ENCODE data around the gene FAM53A.

Gene FAM53A

GRCh38 chr4:1661695-1662094 is 22.4 kb downstream of the FAM53A start:
- in situ Hi-C loops (cut with MboI; ENCODE audit: low sequenced_read_pairs): no loop called here

- in situ Hi-C loops (cut with MboI; ENCODE audit: low sequenced_read_pairs): no loop called here
Measured at GRCh38 chr4:1660948-1661677, 23.0 kb downstream of the FAM53A start.

GRCh38 chr4:1659104-1660043 is 24.7 kb downstream of the FAM53A start:
- in situ Hi-C loops (cut with MboI; ENCODE audit: low sequenced_read_pairs): no loop called here

- in situ Hi-C loops (cut with MboI; ENCODE audit: low sequenced_read_pairs): no loop called here
Measured at GRCh38 chr4:1658581-1658980, 25.5 kb downstream of the FAM53A start.

GRCh38 chr4:1658146-1658545 is 26.0 kb downstream of the FAM53A start:
- in situ Hi-C loops (cut with MboI; ENCODE audit: low sequenced_read_pairs): no loop called here

GRCh38 chr4:1656986-1657385 is 27.1 kb downstream of the FAM53A start:
- in situ Hi-C loops (cut with MboI; ENCODE audit: low sequenced_read_pairs): no loop called here

GRCh38 chr4:1656132-1656531 is 28.0 kb downstream of the FAM53A start:
- in situ Hi-C loops (cut with MboI; ENCODE audit: low sequenced_read_pairs): no loop called here

- in situ Hi-C loops (cut with MboI; ENCODE audit: low sequenced_read_pairs): no loop called here
Measured at GRCh38 chr4:1655676-1656075, 28.4 kb downstream of the FAM53A start.

- in situ Hi-C loops (cut with MboI; ENCODE audit: low sequenced_read_pairs): no loop called here
Measured at GRCh38 chr4:1655081-1655480, 29.0 kb downstream of the FAM53A start.

- in situ Hi-C loops (cut with MboI; ENCODE audit: low sequenced_read_pairs): no loop called here
Measured at GRCh38 chr4:1654216-1654955, 29.7 kb downstream of the FAM53A start.

- in situ Hi-C loops (cut with MboI; ENCODE audit: low sequenced_read_pairs): no loop called here
Measured at GRCh38 chr4:1653776-1654175, 30.3 kb downstream of the FAM53A start.

- in situ Hi-C loops (cut with MboI; ENCODE audit: low sequenced_read_pairs): no loop called here
Measured at GRCh38 chr4:1652088-1652487, 32.0 kb downstream of the FAM53A start.

GRCh38 chr4:1651609-1652008 is 32.5 kb downstream of the FAM53A start:
- in situ Hi-C loops (cut with MboI; ENCODE audit: low sequenced_read_pairs): no loop called here

- in situ Hi-C loops (cut with MboI; ENCODE audit: low sequenced_read_pairs): no loop called here
Measured at GRCh38 chr4:1648962-1649361, 35.2 kb downstream of the FAM53A start.

- in situ Hi-C loops (cut with MboI; ENCODE audit: low sequenced_read_pairs): no loop called here
Measured at GRCh38 chr4:1647432-1647831, 36.7 kb downstream of the FAM53A start.

- in situ Hi-C loops (cut with MboI; ENCODE audit: low sequenced_read_pairs): no loop called here
Measured at GRCh38 chr4:1646690-1647089, 37.4 kb downstream of the FAM53A start.

- in situ Hi-C loops (cut with MboI; ENCODE audit: low sequenced_read_pairs): no loop called here
Measured at GRCh38 chr4:1644891-1645657, 39.0 kb downstream of the FAM53A start.

- in situ Hi-C loops (cut with MboI; ENCODE audit: low sequenced_read_pairs): no loop called here
Measured at GRCh38 chr4:1643971-1644735, 40.0 kb downstream of the FAM53A start.

- in situ Hi-C loops (cut with MboI; ENCODE audit: low sequenced_read_pairs): no loop called here
Measured at GRCh38 chr4:1642196-1642951, 41.7 kb downstream of the FAM53A start.
